Head of caudate nucleus (tissue), 42 donors: ENCODE measurements around the gene TEX50.
"Not testable (repeated sequence)": the region's sequence is repeated elsewhere in the genome, so short reads cannot be mapped to it uniquely, and the experiment has no call there.

Experiments
- DNase-seq, 42 donors: peaks; one replicate each; pipeline versions ENCODE4 v3.0.0 to v3.0.0-alpha.2; 2020 to 2021; ENCODE audit warnings: mixed read lengths in 7 of 42
- intact Hi-C: fragments of 100-400 bp; cut with DNase I; formaldehyde crosslinking; loops from one replicate; pipeline ENCODE4 v1.15.0; 2022

Gene TEX50

GRCh38 chr1:173635116-173635515 is at the start of gene TEX50:
TEX50 (plus strand) TSS chr1:173635338; CDS start chr1:173635522, 184 bp downstream.
- intact Hi-C loops: no loop called here
- no peak for DNase-seq

- intact Hi-C loops: no loop called here
- no peak for DNase-seq
Measured at GRCh38 chr1:173590557-173590956, 44.6 kb upstream of the TEX50 start.

- intact Hi-C loops, DNase-seq: not testable (repeated sequence)
Measured at GRCh38 chr1:173591138-173591537, 44.0 kb upstream of the TEX50 start.

- intact Hi-C loops: no loop called here
- DNase-seq: no peak
Measured at GRCh38 chr1:173596097-173596825, 38.9 kb upstream of the TEX50 start.

GRCh38 chr1:173601588-173601987 is 33.5 kb upstream of the TEX50 start:
- no peak for DNase-seq
- intact Hi-C loops: no loop called here

- intact Hi-C loops: no loop called here
- DNase-seq: peak in 1 of 42 donors; percentile 3
Measured at GRCh38 chr1:173603056-173603591, 32.0 kb upstream of the TEX50 start, which contains the start of gene SLC9C2. SLC9C2 (minus strand) TSS chr1:173603072; CDS start chr1:173601776, 1,296 bp downstream.

GRCh38 chr1:173608503-173609216 is 26.5 kb upstream of the TEX50 start:
- intact Hi-C loops: no loop called here
- DNase-seq: no peak

- DNase-seq, intact Hi-C loops: not testable (repeated sequence)
Measured at GRCh38 chr1:173613086-173613485, 22.1 kb upstream of the TEX50 start.

- intact Hi-C loops: no loop called here
- DNase-seq: no peak
Measured at GRCh38 chr1:173616859-173617258, 18.3 kb upstream of the TEX50 start.

GRCh38 chr1:173627269-173627668 is 7.9 kb upstream of the TEX50 start:
- intact Hi-C loops: no loop called here
- DNase-seq: no peak

- intact Hi-C loops: no loop called here
- no peak for DNase-seq
Measured at GRCh38 chr1:173628888-173629287, 6.2 kb upstream of the TEX50 start.

- DNase-seq, intact Hi-C loops: not testable (repeated sequence)
Measured at GRCh38 chr1:173637236-173638042, 2.3 kb downstream of the TEX50 start.

- intact Hi-C loops: no loop called here
- DNase-seq: no peak
Measured at GRCh38 chr1:173638043-173639021, 3.2 kb downstream of the TEX50 start.

GRCh38 chr1:173639102-173639501 is 4.0 kb downstream of the TEX50 start:
- intact Hi-C loops: no loop called here
- DNase-seq: no peak

- DNase-seq, intact Hi-C loops: not testable (repeated sequence)
Measured at GRCh38 chr1:173642450-173643139, 7.5 kb downstream of the TEX50 start.

GRCh38 chr1:173646656-173647055 is 11.5 kb downstream of the TEX50 start:
- DNase-seq: no peak
- intact Hi-C loops: no loop called here

GRCh38 chr1:173648880-173649605 is 13.9 kb downstream of the TEX50 start:
- no peak for DNase-seq
- intact Hi-C loops: no loop called here
